Measurements from ENCODE around the gene CFAP46. TPM values are rescaled to one million over a fixed set of nuclear protein-coding genes. Genes with fewer than 3 reads are reported as not detected.

CFAP46 gene
- polyA plus RNA-seq, 1 donor from 2014 or later: not detected

DNA sequence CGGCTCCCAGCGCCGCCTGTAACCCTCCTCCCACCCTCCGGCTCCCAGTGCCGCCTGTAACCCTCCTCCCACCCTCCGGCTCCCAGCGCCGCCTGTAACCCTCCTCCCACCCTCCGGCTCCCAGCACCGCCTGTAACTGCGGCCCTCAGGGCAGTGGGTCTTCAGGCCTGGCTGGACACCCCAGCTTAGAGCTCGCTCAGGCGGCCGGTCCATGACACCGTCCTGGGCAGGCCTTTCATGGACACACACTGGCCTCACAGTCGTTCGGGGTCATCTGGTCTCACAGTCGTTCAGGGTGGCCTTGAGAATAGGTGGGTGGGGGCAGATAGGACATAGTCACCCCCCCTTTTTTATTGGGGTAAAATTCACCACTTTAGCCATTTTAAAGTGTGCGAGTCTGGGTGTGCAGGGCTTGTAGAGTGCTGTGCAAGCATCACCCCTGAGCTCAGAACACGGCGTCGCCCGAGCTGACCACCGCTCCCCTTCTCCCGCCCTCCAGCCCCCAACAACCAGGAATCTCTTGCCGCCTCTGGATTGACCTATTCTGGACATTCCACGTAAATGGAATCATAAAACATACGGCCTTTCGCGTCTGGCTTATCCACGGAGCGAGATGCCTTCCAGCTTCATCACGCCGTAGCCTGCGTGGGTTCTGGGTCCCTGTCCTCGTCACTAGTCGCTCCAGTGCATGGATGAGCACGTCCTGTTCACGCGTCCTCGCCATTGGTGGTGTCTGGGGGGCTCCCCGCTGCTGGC, 41.1 kb upstream of the CFAP46 start:
- Mint-ChIP-seq H3K4me1 (no peaks in the 10 kb centered on the region), H3K27me3 (no peaks in the 10 kb centered on the region), H3K27ac (no peak overlapping the region), H3K4me3 (no peak overlapping the region), H3K9me3 (no peaks in the 10 kb centered on the region), H3K36me3 (peaks cover 1% of the 10 kb centered on the region)

DNA sequence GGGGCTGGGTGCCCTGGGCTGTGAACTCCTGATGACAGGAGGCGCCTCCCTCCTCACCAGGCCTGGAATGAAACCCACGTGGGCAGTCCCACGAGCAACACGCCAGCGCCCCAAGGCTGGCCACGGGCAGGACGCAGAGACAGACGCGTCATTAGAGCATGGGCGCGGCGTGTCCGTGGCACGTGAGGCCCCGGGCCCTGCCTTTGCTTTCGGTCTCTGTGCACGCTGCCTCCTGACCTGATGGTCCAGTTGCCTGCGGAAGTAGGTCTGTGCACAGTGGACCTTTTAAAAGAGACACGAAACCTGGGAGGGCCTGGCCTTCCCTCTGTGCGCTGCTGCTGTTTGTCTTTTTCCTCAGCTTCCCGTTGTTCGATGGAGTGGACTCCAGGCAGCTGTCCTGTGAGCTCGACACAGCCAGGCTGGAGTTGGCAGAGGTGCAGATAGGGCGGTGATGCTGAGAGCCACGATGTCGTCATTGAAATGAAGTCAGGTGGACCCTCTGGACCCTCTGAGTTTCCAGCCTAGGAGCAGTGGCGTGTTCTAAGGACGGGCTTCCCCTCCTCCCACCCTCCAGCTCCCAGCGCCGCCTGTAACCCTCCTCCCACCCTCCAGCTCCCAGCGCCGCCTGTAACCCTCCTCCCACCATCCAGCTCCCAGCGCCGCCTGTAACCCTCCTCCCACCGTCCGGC, 40.1 kb upstream of the CFAP46 start:
- H3K36me3 Mint-ChIP-seq: peaks cover 1% of the 10 kb centered on the region
- H3K27ac Mint-ChIP-seq: no peak overlapping the region
- no peak overlapping the region for H3K4me3 Mint-ChIP-seq
- peaks cover 3% of the 10 kb centered on the region for H3K27me3 Mint-ChIP-seq
- no peaks in the 10 kb centered on the region for H3K4me1 Mint-ChIP-seq
- H3K9me3 Mint-ChIP-seq: no peaks in the 10 kb centered on the region

DNA sequence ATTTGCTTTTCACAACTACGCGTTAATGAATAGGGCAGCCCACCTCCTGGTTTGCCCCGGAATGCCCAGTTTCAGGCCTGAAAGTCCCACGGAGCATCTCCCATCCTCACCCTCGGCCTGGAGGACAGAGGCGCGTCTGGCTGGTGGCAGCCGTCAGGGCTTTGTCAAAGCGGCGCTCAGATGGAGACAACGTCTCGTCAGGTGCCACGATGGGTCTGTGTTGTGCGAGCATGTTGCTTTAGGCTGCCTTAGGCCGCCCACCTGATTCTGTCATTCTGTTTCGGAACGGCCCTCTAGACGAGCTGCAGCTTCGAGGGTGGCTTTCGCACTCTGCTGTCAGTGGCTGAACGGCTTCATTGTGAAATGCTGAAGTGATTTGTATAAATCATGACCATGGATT, 39.4 kb upstream of the CFAP46 start:
- H3K4me1 Mint-ChIP-seq: no peaks in the 10 kb centered on the region
- no peak overlapping the region for H3K4me3 Mint-ChIP-seq
- H3K9me3 Mint-ChIP-seq: no peaks in the 10 kb centered on the region
- no peak overlapping the region for H3K27ac Mint-ChIP-seq
- H3K27me3 Mint-ChIP-seq: peaks cover 3% of the 10 kb centered on the region
- H3K36me3 Mint-ChIP-seq: peaks cover 1% of the 10 kb centered on the region

DNA sequence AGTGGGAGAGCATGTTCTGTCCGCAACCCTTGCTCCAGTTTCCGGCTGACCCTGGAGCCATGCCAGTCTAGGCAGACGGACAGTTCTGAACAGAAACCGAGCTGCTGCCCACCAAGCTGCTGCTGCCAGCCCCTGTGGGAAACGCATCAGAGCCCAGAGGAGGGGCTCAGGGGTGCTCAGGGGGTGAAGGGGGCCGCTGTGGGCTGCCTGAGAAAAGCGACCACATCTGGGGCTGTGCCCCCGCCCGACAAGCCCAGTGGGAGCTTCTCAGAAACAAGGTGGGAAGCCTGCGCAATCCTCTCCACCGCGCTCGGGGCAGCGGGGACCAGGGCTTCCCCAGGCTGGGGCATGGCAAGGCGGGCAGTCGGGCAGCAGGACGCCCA, 38.8 kb upstream of the CFAP46 start:
- Mint-ChIP-seq H3K9me3 (no peaks in the 10 kb centered on the region), H3K4me3 (no peak overlapping the region), H3K4me1 (no peaks in the 10 kb centered on the region), H3K36me3 (peaks cover 1% of the 10 kb centered on the region), H3K27me3 (peaks cover 3% of the 10 kb centered on the region), H3K27ac (no peak overlapping the region)

DNA sequence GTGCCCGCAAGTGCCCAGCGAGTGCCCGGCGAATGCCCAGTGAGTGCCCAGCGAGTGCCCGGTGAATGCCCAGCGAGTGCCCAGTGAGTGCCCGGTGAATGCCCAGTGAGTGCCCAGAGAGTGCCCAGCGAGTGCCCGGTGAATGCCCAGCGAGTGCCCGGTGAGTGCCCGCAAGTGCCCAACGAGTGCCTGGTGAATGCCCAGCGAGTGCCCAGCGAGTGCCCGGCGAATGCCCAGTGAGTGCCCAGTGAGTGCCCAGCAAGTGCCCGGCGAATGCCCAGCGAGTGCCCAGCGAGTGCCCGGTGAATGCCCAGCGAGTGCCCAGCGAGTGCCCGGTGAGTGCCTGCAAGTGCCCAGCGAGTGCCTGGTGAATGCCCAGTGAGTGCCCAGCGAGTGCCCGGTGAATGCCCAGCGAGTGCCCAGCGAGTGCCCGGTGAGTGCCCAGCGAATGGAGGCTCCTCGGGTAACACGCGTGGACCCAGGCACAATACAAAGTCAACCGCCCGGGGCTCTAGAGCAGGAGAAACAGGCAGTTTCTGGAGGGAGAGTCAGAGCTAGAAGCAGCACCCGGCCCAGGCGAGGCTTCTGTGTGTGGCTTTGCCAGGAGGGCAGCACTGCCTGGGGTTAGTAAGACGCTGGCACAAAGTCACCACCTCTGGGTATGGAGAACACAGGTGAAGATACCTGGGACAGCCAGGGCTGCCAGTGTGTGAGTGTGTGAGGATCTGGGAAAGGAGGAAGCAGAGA, 38.2 kb upstream of the CFAP46 start:
- H3K9me3 Mint-ChIP-seq: no peaks in the 10 kb centered on the region
- H3K36me3 Mint-ChIP-seq: peaks cover 1% of the 10 kb centered on the region
- H3K27ac Mint-ChIP-seq: no peak overlapping the region
- H3K27me3 Mint-ChIP-seq: peaks cover 3% of the 10 kb centered on the region
- no peak overlapping the region for H3K4me3 Mint-ChIP-seq
- no peaks in the 10 kb centered on the region for H3K4me1 Mint-ChIP-seq

DNA sequence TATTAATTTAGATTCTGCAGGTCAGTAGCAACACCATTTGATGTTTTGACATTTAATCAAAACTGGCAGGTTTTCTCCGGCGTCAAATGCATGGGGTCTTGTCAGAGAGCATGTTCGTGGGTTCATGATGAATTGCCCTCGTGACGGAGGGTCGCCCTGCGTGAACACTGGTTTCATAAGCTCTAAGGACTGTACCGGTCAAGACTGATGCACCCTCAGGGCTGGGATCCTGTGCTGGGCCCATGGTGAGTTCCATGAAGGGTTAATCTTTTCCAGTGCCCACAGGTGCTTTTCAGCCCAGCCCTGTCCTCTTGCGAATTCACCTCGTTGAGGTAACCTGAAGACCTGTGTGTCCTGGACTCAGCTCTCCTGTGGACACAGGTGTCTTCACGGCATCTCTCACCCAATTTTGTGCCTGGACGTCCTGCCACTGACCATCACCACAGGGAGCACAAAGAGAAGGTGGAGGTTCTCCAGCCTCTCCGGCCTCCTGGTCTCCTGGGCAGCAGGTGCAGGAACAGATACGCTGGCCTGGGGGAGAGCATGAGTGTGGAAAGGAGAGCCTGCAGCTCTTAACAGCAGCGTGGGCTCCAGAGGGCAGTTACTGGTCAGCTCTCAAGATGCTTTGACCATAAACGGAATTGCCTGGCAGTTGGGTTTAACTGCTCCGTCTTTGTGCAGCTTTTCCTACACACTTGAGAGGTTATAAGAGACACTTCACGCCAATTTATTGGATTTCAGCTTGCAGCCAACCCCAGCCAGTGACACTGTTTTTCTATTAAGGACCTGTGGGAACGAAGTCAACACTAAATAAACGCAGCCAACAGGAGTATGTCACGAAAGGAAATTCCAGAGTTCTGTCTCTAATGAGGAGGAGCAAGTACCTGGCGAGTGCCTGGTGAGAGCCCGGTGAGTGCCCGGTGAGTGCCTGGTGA, 37.4 kb upstream of the CFAP46 start:
- H3K9me3 Mint-ChIP-seq: no peaks in the 10 kb centered on the region

DNA sequence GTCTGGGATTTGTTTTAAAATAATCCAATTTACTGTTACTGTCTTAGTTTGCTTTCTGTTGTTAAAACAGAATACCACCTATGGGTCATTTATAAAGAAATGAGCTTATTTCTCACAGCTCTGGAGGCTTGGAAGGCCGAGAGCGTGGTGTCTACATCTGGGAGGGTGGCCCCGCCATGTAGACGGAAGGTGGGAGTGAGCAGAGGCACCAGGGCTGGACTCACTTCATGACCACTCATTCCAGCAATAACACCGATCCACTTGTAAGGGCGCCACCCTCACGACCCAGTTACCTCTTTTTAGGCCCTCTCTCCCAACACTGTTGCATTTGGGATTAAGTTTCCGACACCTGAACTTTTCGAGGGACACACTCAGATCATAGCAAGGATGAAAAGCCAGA, 36.2 kb upstream of the CFAP46 start:
- no peak overlapping the region for H3K27ac Mint-ChIP-seq
- no peaks in the 10 kb centered on the region for H3K9me3 Mint-ChIP-seq
- H3K4me1 Mint-ChIP-seq: no peaks in the 10 kb centered on the region
- peaks cover 9% of the 10 kb centered on the region for H3K27me3 Mint-ChIP-seq
- peaks cover 1% of the 10 kb centered on the region for H3K36me3 Mint-ChIP-seq
- no peak overlapping the region for H3K4me3 Mint-ChIP-seq

More for the DNA sequence above, 37.4 kb upstream of the CFAP46 start:
- H3K36me3 Mint-ChIP-seq: peaks cover 1% of the 10 kb centered on the region
- no peaks in the 10 kb centered on the region for H3K4me1 Mint-ChIP-seq
- no peak overlapping the region for H3K27ac Mint-ChIP-seq
- H3K4me3 Mint-ChIP-seq: no peak overlapping the region
- peaks cover 7% of the 10 kb centered on the region for H3K27me3 Mint-ChIP-seq

DNA sequence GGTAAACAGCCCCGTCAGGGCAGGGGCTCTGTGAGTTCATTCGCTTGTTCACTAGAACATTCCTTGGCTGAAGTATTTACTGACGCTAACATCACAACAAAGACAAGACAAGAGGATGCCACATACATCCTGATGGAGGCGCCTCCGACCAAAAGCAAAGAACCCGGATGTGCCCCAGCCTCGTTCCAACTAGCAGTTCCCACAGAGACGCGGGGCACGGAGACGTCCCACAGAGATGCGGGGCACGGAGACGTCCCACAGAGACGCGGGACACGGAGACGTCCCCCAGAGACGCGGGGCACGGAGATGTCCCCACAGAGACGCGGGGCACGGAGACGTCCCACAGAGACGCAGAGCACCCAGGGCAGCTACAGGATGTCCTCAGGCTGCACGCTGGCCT, 35.4 kb upstream of the CFAP46 start:
- no peak overlapping the region for H3K27ac Mint-ChIP-seq
- no peaks in the 10 kb centered on the region for H3K9me3 Mint-ChIP-seq
- no peaks in the 10 kb centered on the region for H3K4me1 Mint-ChIP-seq
- peaks cover 11% of the 10 kb centered on the region for H3K27me3 Mint-ChIP-seq
- H3K36me3 Mint-ChIP-seq: no peaks in the 10 kb centered on the region
- no peak overlapping the region for H3K4me3 Mint-ChIP-seq

DNA sequence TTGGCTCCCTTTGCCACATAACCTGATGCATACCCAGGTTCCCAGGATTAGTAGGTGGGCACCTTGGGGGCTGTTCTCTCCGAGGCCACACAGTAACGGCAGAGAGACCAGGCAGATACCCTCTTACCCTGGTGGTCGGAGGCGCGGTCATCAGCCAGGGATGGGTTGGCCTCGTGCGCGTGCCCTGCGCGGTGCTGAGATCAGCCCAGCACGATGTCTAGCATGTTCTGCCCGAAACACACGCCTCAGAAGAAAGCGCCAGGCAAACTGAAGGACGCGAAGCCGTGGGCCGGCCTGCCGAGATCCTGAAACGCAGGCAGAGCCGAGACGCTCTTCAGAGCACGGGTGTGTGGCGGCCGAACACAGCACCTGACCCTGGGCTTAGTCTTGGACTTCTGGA, 34.7 kb upstream of the CFAP46 start:
- H3K27me3 Mint-ChIP-seq: peaks cover 15% of the 10 kb centered on the region
- H3K36me3 Mint-ChIP-seq: no peaks in the 10 kb centered on the region
- H3K4me3 Mint-ChIP-seq: no peak overlapping the region
- H3K9me3 Mint-ChIP-seq: no peaks in the 10 kb centered on the region
- no peak overlapping the region for H3K27ac Mint-ChIP-seq
- H3K4me1 Mint-ChIP-seq: no peaks in the 10 kb centered on the region

DNA sequence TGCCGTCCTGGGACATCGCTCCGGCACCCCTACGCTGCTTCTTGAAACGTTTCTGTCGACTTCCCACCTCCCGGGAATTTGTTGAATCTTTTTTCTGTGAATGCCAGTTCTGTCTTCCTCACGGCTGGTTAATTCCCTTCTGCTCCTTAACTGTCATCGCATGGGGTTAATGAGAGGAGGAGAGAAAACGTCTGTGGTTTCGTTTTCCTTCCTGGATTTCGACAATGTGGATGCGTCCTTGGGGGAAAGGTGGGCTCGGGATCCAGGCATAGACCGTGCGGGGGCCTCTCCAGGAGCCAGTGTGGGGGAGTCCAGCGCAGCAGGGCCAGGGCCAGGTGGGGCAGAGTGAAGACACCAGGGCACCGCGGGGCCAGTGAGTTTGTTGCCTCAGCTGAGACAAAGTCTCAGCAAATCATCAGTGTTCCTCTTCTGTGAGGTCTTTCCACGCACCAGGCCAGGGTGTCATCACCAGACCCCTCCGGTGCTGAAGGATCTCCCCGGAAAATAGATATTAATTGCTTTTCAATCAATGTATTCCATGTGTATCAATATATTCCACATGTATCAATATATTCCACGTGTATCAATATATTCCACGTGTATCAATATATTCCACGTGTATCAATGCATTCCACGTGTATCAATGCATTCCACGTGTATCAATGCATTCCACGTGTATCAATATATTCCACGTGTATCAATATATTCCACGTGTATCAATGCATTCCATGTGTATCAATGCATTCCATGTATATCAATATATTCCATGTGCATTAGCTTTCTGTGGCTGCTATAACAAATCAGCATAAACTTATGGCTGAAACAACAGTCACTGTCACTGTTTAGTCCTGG, 33.7 kb upstream of the CFAP46 start:
- H3K27ac Mint-ChIP-seq: no peak overlapping the region
- peaks cover 18% of the 10 kb centered on the region for H3K27me3 Mint-ChIP-seq
- no peaks in the 10 kb centered on the region for H3K4me1 Mint-ChIP-seq
- H3K36me3 Mint-ChIP-seq: no peaks in the 10 kb centered on the region
- no peak overlapping the region for H3K4me3 Mint-ChIP-seq
- H3K9me3 Mint-ChIP-seq: peaks cover 0 to 5% (median 3%) of the 10 kb centered on the region in 3 donors

DNA sequence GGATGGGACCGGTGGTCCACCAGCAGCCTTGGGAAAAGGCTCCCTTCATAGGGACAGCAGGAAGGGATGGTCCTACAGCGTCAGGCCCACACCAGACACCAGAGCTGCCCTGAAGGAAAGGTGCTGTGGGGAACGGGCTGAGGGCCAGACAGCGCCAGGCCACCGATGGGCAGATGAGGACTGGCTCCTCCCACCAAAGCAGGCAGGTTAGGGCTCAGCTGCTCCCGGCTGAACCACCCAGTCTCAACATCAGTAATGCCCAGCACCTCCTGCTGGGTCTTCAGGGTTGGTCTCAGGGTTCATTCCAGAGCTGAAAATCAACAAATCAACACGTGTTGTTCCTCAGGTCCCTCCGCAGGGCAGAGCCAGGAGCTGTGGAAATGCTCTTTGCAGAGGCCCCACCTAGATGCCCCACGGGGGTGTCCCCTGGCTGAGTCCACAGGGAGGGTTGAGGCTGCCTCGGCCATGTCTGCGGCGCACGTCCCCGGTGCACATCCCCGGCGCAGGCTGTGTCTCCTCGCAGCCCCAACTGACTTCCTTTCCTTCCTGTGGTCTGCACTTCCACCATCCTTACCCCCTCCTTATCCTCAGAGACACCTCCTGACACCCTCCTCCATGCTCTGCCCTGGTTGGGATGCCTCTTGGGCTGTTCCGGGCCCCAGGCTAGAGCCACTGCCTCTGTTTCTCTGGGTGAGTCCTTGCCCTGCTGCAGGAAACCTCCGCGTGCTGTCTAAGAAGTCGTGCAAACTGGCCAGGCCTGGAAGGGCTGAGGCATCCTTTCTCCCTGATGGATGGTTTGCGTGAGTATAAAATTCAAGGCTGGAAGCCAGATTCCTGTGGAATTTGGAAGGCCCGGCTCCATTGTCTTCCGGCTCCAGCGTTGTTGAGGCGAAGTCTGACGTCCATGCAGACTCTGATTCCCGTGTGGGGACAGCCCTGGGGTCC, 32.8 kb upstream of the CFAP46 start:
- Mint-ChIP-seq H3K27me3 (peaks cover 21% of the 10 kb centered on the region), H3K27ac (peak overlapping the region in 1 of 3 donors; percentile 31), H3K36me3 (no peaks in the 10 kb centered on the region), H3K4me3 (peak overlapping the region in 1 of 4 donors; percentile 52), H3K4me1 (no peaks in the 10 kb centered on the region), H3K9me3 (peaks cover 0 to 6% (median 5%) of the 10 kb centered on the region in 3 donors)

DNA sequence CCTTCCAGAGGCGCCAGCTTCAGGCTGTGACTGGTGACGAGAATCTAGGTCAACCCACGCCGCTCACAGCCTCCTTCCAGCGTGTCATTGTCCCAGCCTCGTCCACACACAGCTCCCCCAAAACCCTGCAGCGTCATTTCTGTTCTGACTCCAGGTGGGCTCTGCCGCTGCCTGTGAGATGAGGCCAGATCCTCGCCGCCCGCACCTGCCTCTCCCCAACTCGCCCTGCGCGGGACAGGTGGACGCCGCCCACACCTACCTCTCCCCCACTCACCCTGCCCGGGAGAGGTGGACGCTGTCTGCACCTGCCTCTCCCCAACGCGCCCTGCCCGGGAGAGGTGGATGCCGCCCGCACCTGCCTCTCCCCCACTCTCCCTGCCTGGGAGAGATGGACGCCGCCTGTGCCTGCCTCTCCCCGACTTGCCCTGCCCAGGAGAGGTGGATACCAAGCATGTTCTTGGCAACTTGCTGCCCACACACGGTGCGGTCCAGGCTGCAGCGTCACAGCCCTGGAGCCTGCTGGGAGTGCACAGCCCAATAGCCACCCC, 32.0 kb upstream of the CFAP46 start:
- Mint-ChIP-seq H3K9me3 (peaks cover 0 to 9% (median 5%) of the 10 kb centered on the region in 3 donors), H3K27me3 (peaks cover 23% of the 10 kb centered on the region), H3K27ac (no peak overlapping the region), H3K4me1 (no peaks in the 10 kb centered on the region), H3K4me3 (no peak overlapping the region), H3K36me3 (no peaks in the 10 kb centered on the region)

DNA sequence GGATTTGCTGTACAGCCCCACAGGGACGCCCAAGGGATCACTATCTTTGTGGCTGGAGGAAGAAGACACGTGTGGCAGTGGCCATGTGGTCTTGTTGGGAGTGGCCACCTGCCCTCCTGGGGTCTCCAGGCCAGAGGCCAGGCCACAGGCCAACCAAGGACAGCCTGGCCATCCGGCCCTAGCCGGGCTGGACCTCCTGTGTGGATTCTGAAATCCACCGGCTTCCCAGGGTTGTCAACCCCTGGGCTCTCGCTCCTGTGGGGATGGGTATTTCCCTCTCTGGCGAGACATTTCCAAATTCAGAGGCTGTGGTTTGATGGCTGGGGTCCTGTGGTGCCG, 31.5 kb upstream of the CFAP46 start:
- H3K4me3 Mint-ChIP-seq: no peak overlapping the region
- peaks cover 23% of the 10 kb centered on the region for H3K27me3 Mint-ChIP-seq
- peaks cover under 1 to 11% (median 5%) of the 10 kb centered on the region in 3 donors for H3K9me3 Mint-ChIP-seq

More for the DNA sequence above, 31.5 kb upstream of the CFAP46 start:
- no peaks in the 10 kb centered on the region for H3K4me1 Mint-ChIP-seq
- no peaks in the 10 kb centered on the region for H3K36me3 Mint-ChIP-seq
- H3K27ac Mint-ChIP-seq: no peak overlapping the region
